Jurkat, Clone E6-1 (cell line): ENCODE data around the gene STARD9.

Source experiments
- DNase-seq: peaks from one replicate; pipeline ENCODE4 v3.0.0-alpha.2; 2011; ENCODE audit warnings: low read depth, low spot score
- H3K4me3 ChIP-seq: 2 replicates; pipeline ENCODE4 v1.5.1; 2011; ENCODE audit warnings: mild to moderate bottlenecking, low read length, control low read depth, moderate library complexity

Gene STARD9

GRCh38 chr15:42721016-42721415 lies 145.6 kb downstream of the STARD9 start:
- no peak for DNase-seq
- H3K4me3 ChIP-seq, result no peak overlapping the region

- no peak overlapping the region for H3K4me3 ChIP-seq
- no peak for DNase-seq
Measured at GRCh38 chr15:42721916-42722315, 146.5 kb downstream of the STARD9 start.

GRCh38 chr15:42723068-42723467 lies 147.7 kb downstream of the STARD9 start:
- H3K4me3 ChIP-seq, result no peak overlapping the region
- no peak for DNase-seq

GRCh38 chr15:42724276-42724675 lies 148.9 kb downstream of the STARD9 start:
- no peak overlapping the region for H3K4me3 ChIP-seq
- no peak for DNase-seq

- no peak for DNase-seq
- H3K4me3 ChIP-seq, result no peak overlapping the region
Measured at GRCh38 chr15:42725331-42725903, 150.0 kb downstream of the STARD9 start.

- peak; percentile 20 for DNase-seq
- no peak overlapping the region for H3K4me3 ChIP-seq
Measured at GRCh38 chr15:42726114-42726513, 150.7 kb downstream of the STARD9 start.

GRCh38 chr15:42727750-42728381 lies 152.5 kb downstream of the STARD9 start:
- DNase-seq, result no peak

GRCh38 chr15:42728560-42728959 lies 153.2 kb downstream of the STARD9 start:
- DNase-seq, result no peak
- H3K4me3 ChIP-seq, result no peak overlapping the region

More at GRCh38 chr15:42727750-42728381, 152.5 kb downstream of the STARD9 start:
- no peak overlapping the region for H3K4me3 ChIP-seq

GRCh38 chr15:42728972-42729371 lies 153.6 kb downstream of the STARD9 start:
- DNase-seq, result no peak
- H3K4me3 ChIP-seq, result no peak overlapping the region

GRCh38 chr15:42729409-42729808 lies 154.0 kb downstream of the STARD9 start:
- DNase-seq, result no peak
- no peak overlapping the region for H3K4me3 ChIP-seq

GRCh38 chr15:42730135-42730534 lies 154.7 kb downstream of the STARD9 start:
- H3K4me3 ChIP-seq, result no peak overlapping the region
- DNase-seq, result no peak

- DNase-seq, result no peak
- no peak overlapping the region for H3K4me3 ChIP-seq
Measured at GRCh38 chr15:42730536-42730935, 155.1 kb downstream of the STARD9 start.

- no peak overlapping the region for H3K4me3 ChIP-seq
- DNase-seq, result no peak
Measured at GRCh38 chr15:42731461-42731860, 156.1 kb downstream of the STARD9 start.

GRCh38 chr15:42732095-42732827 lies 156.9 kb downstream of the STARD9 start:
- no peak for DNase-seq

GRCh38 chr15:42733027-42733426 lies 157.6 kb downstream of the STARD9 start:
- H3K4me3 ChIP-seq, result no peak overlapping the region
- no peak for DNase-seq

More at GRCh38 chr15:42732095-42732827, 156.9 kb downstream of the STARD9 start:
- H3K4me3 ChIP-seq, result no peak overlapping the region

GRCh38 chr15:42734076-42734672 lies 158.8 kb downstream of the STARD9 start:
- H3K4me3 ChIP-seq, result no peak overlapping the region
- DNase-seq, result no peak

- H3K4me3 ChIP-seq, result peak overlapping the region; percentile 72
- DNase-seq, result no peak
Measured at GRCh38 chr15:42735382-42736165, 160.2 kb downstream of the STARD9 start.

- DNase-seq, result no peak
- peak overlapping the region; percentile 72 for H3K4me3 ChIP-seq
Measured at GRCh38 chr15:42736178-42736792, 160.9 kb downstream of the STARD9 start.
